GM12801 (cell line): ENCODE data around the gene MPPE1.

Source experiments
- CTCF ChIP-seq: IDR thresholded peaks from one replicate; pipeline ENCODE4 v1.5.1; 2011; ENCODE audit warnings: control low read depth; ENCODE audit not compliant: insufficient read length; ENCODE audit errors: extremely low read depth

MPPE1 gene

DNA sequence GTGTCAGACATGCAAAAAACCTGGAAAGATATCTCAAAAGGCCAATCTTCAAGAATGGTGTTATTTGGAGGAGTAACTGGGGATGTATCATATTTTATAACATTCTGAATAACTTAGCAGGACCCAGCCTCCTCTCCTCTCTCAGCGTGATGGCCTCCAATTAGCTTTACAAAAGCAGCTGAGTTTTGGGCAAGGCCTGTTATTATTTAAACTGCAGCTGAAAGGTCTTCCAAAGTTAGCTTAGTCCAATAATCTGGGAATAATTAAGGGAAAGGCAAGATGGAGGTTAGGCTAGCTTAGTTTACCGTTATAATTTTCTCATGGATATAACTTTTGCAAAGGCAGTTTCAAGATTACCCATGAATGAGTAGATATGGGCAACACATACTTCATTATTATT lies 32.8 kb upstream of the MPPE1 start:
- no peak for TF ChIP-seq CTCF

- TF ChIP-seq CTCF, result no peak
These were observed 29.9 kb upstream of the MPPE1 start for GRCh38 chr18:11937874-11938478.

DNA sequence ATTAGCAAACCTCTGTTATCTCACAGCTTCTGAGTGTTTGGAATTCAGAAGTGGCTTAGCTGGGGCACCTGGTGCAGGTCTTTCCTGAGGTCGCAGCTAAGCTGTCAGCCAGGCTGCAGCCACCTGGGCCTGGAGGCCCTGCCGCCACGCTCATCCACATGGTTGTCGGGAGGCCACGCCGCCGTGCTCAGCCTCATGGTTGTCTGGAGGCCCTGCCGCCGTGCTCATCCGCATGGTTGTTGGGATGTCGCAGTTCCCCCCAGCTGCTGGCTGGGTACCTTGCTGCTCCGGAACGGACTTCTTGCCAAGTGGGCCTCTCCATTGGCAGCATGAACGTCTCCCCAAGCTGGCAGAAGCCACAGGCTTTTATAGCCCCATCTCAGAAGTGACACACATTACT lies 24.3 kb upstream of the MPPE1 start:
- no peak for TF ChIP-seq CTCF

DNA sequence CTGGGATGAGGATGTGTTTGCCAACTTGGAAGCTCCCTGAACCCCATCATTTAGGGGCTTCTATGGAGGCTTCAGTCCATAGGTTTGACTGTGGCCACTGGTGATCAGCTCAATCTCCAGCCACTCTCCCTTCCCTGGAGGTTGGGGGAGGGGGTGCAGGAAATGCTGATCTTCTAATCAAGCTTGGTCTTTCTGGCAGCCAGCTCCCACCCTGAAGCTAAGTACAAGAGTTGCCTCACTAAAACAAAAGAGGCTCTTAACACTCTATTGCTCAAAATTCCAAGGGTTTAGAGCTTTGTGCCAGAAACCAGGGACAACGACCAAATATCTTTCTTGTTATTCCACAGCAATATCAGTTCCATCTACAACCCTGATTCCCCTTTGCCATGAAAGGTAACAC lies 19.4 kb upstream of the MPPE1 start:
- TF ChIP-seq CTCF, result no peak

DNA sequence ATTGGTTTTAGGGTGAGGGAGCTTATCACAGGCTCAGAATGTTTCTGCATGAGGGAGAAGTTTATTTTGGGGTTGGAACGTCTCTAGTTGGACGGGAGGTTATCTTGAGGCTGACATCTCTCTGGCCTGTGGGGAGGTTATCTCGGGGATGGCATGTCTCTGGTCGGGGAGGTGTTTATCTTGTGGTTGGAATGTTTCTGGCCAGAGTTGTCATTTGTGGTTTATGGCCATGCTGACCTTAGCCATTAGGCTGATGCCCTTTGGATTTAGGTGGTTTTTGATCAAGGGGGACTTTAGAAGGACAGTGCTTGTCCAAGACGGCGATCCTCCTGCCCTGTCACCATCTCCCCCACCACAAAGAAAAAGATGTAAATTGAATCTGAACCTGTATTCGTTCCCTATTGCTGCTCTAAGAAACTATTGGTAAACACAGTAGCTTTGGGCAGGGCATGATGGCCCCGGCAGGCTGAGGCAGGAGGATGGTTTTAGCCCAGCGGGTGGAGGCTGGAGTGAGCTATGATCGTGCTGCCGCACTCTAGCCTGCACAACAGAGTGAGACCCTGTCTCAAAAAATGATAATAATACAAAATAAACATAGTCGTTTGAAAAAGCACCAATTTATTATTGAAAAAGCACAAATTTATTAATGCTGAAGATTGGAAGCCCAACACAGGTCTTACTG lies 17.8 kb upstream of the MPPE1 start:
- no peak for TF ChIP-seq CTCF

GRCh38 chr18:11923450-11923849 lies 15.3 kb upstream of the MPPE1 start:
- no peak for TF ChIP-seq CTCF

- TF ChIP-seq CTCF, result no peak
These were observed 1.5 kb upstream of the MPPE1 start for GRCh38 chr18:11909591-11910026.
